Measurements from ENCODE around the gene TFF1.
A peak's percentile ranks its signal among the peaks of the same experiment; 100 is the strongest.

Gene TFF1

DNA sequence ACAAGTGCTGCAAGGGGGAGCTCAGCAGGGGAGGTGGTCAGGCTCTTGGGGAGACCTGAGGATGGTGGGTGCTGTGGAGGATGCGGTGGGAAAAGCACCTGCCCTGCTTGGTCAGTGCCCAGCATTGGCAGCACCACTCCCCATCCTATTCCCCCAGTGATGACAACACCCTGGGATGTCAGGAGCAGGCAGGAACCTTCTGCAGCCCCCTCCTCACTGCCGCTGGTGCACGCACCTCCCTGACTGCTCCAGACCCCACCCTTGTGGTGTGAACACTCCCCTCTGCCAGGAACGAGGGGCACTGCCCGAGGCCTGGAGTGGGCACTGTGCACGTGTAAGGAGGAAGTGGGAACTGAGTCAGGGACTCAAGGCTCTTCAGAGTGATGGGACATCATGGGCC lies 17.0 kb upstream of the TFF1 start:
- no peaks in the 10 kb centered on the region; the same call in 1 of the 2 replicates for H3K36me3 ChIP-seq (ENCODE audit: insufficient read depth, low read length)
- H3K4me1 ChIP-seq (ENCODE audit: insufficient read depth, low read length, severe bottlenecking) = peaks cover 9% of the 10 kb centered on the region
- H3K9me2 ChIP-seq (ENCODE audit: low read depth, low read length) = no peaks in the 10 kb centered on the region
- TF ChIP-seq, protein P1, sequence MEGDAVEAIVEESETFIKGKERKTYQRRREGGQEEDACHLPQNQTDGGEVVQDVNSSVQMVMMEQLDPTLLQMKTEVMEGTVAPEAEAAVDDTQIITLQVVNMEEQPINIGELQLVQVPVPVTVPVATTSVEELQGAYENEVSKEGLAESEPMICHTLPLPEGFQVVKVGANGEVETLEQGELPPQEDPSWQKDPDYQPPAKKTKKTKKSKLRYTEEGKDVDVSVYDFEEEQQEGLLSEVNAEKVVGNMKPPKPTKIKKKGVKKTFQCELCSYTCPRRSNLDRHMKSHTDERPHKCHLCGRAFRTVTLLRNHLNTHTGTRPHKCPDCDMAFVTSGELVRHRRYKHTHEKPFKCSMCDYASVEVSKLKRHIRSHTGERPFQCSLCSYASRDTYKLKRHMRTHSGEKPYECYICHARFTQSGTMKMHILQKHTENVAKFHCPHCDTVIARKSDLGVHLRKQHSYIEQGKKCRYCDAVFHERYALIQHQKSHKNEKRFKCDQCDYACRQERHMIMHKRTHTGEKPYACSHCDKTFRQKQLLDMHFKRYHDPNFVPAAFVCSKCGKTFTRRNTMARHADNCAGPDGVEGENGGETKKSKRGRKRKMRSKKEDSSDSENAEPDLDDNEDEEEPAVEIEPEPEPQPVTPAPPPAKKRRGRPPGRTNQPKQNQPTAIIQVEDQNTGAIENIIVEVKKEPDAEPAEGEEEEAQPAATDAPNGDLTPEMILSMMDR (IDR thresholded peaks at IDR 0.05; ENCODE audit: low read length) = no peak
- no peak for TF ChIP-seq EZH2 (IDR thresholded peaks at IDR 0.05; ENCODE audit: borderline replicate concordance, low read length)
- peaks cover 21% of the 10 kb centered on the region; the same call in 1 of the 2 replicates for H3K27me3 ChIP-seq (ENCODE audit: insufficient read depth, low read length)
- no peak overlapping the region for H2AFZ ChIP-seq (ENCODE audit: low read length)
- no peak overlapping the region for H3K27ac ChIP-seq (ENCODE audit: low read depth, low read length, poor library complexity, severe bottlenecking)
- no peaks in the 10 kb centered on the region for H4K20me1 ChIP-seq (ENCODE audit: insufficient read depth, low read length)
- no peak overlapping the region for H3K9ac ChIP-seq (ENCODE audit: low read length)
- H3K79me2 ChIP-seq (ENCODE audit: insufficient read depth, low read length) = no peaks in the 10 kb centered on the region
- no peak overlapping the region for H3K4me3 ChIP-seq (ENCODE audit: low read depth, low read length, poor library complexity, severe bottlenecking)
- peaks cover 10% of the 10 kb centered on the region; the same call in 1 of the 2 replicates for H3K9me3 ChIP-seq (ENCODE audit: low read length)
- H3K4me2 ChIP-seq (ENCODE audit: low read length) = no peak overlapping the region
- H3F3A ChIP-seq (ENCODE audit: insufficient read depth, low read length) = no peaks in the 10 kb centered on the region

DNA sequence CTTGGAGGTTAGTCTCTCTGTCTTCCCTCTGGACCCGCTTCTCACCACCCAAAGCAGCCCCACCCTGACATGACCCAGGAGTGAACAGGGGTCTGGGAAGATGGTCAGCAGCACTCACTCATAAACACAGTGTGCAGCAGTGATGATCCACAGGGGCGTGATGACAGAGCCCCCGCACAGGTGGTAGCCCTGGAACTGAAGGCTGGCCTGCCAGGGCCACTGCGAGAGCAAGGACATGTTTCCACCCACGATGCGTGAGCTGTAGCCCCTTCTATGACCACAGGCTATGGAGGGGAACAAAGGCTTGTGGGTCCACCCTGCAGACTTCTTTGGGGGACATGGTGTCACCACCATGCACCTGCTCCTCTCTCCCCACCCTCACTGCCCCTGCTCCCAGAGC lies 16.6 kb upstream of the TFF1 start:
- Histone ChIP-seq H3K79me2 (ENCODE audit: insufficient read depth, low read length) (no peaks in the 10 kb centered on the region), H3F3A (ENCODE audit: insufficient read depth, low read length) (no peaks in the 10 kb centered on the region), H3K9me2 (ENCODE audit: low read depth, low read length) (no peaks in the 10 kb centered on the region), H3K27ac (ENCODE audit: low read depth, low read length, poor library complexity, severe bottlenecking) (no peak overlapping the region), H3K27me3 (ENCODE audit: insufficient read depth, low read length) (peaks cover 20% of the 10 kb centered on the region; the same call in 1 of the 2 replicates), H3K36me3 (ENCODE audit: insufficient read depth, low read length) (no peaks in the 10 kb centered on the region; the same call in 1 of the 2 replicates), H3K4me2 (ENCODE audit: low read length) (no peak overlapping the region), H4K20me1 (ENCODE audit: insufficient read depth, low read length) (no peaks in the 10 kb centered on the region), H3K4me3 (ENCODE audit: low read depth, low read length, poor library complexity, severe bottlenecking) (no peak overlapping the region), H3K9me3 (ENCODE audit: low read length) (peaks cover 10% of the 10 kb centered on the region; the same call in 1 of the 2 replicates), H3K4me1 (ENCODE audit: insufficient read depth, low read length, severe bottlenecking) (peaks cover 9% of the 10 kb centered on the region), H2AFZ (ENCODE audit: low read length) (no peak overlapping the region), H3K9ac (ENCODE audit: low read length) (no peak overlapping the region)
- TF ChIP-seq, protein P1 (IDR thresholded peaks at IDR 0.05; ENCODE audit: low read length) = no peak
- TF ChIP-seq EZH2 (IDR thresholded peaks at IDR 0.05; ENCODE audit: borderline replicate concordance, low read length) = no peak

DNA sequence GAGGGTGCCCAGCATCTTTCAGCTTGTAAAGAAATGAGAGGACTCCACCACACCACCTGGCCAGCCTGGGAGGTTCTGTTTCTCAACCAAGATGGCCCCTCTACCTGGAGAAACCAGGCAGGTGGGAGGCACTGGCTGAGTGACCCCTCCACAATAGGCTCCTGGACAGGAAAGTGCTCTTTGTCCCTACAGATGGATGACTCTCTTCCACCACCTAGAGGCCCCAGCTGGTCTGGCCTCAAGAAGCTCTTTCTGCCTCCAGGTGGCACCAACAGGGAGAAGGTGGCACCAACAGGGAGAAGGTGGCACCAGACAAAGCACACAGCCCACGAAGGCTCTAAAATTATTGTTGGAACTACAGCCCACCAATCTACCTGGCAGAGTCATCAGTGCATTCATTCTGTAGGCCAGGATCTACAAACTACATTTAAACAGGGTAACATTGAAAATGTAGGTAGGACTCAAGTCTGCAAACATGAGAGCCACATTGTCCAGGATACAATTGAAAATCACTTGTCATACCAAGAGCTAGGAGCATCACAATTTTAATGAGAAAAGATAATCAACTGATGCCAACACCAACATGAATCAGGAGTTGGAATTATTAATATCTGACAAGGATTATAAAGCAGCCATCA lies 15.1 kb upstream of the TFF1 start:
- Histone ChIP-seq H4K20me1 (ENCODE audit: insufficient read depth, low read length) (no peaks in the 10 kb centered on the region), H3K9me2 (ENCODE audit: low read depth, low read length) (no peaks in the 10 kb centered on the region), H3K27ac (ENCODE audit: low read depth, low read length, poor library complexity, severe bottlenecking) (no peak overlapping the region), H3K4me2 (ENCODE audit: low read length) (no peak overlapping the region), H3K27me3 (ENCODE audit: insufficient read depth, low read length) (peaks cover 20% of the 10 kb centered on the region; the same call in 1 of the 2 replicates), H3F3A (ENCODE audit: insufficient read depth, low read length) (no peaks in the 10 kb centered on the region), H3K79me2 (ENCODE audit: insufficient read depth, low read length) (no peaks in the 10 kb centered on the region), H2AFZ (ENCODE audit: low read length) (no peak overlapping the region), H3K9me3 (ENCODE audit: low read length) (peaks cover 10% of the 10 kb centered on the region; the same call in 1 of the 2 replicates), H3K9ac (ENCODE audit: low read length) (no peak overlapping the region), H3K36me3 (ENCODE audit: insufficient read depth, low read length) (no peaks in the 10 kb centered on the region; the same call in 1 of the 2 replicates), H3K4me3 (ENCODE audit: low read depth, low read length, poor library complexity, severe bottlenecking) (no peak overlapping the region), H3K4me1 (ENCODE audit: insufficient read depth, low read length, severe bottlenecking) (peaks cover 9% of the 10 kb centered on the region)
- no peak for TF ChIP-seq EZH2 (IDR thresholded peaks at IDR 0.05; ENCODE audit: borderline replicate concordance, low read length)
- TF ChIP-seq, protein P1 (IDR thresholded peaks at IDR 0.05; ENCODE audit: low read length) = peak; percentile 80

All from OCI-LY1 (cell line).